ENCODE data around the gene CCSER1. TPM values are rescaled to one million over a fixed set of nuclear protein-coding genes. Genes with fewer than 3 reads are reported as not detected.

CCSER1 gene
- total RNA-seq, 1 experiment from 2014 or later: 5.9 TPM

DNA sequence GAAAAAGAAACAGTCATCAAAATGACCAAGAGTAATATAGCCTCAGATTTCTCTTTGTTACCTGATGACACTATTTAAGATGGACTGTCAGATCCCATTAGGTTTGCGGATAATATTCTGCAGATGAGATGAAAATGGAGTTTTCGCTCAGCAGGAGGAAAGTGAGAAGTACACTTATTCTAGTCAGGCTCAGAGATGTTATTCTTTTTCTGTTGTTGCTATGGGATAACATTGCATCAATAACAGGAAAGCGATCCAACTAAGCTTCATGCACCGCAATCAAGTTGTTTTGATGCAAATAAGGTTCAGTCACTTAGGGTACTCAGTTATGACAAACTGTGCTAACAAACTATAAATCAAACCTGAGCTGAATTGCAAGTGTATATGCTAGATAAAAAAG is 415.0 kb downstream of the CCSER1 start:
- TF ChIP-seq EZH2 (IDR thresholded peaks at IDR 0.05; ENCODE audit: low read depth): no peak
- TF ChIP-seq, protein P1, sequence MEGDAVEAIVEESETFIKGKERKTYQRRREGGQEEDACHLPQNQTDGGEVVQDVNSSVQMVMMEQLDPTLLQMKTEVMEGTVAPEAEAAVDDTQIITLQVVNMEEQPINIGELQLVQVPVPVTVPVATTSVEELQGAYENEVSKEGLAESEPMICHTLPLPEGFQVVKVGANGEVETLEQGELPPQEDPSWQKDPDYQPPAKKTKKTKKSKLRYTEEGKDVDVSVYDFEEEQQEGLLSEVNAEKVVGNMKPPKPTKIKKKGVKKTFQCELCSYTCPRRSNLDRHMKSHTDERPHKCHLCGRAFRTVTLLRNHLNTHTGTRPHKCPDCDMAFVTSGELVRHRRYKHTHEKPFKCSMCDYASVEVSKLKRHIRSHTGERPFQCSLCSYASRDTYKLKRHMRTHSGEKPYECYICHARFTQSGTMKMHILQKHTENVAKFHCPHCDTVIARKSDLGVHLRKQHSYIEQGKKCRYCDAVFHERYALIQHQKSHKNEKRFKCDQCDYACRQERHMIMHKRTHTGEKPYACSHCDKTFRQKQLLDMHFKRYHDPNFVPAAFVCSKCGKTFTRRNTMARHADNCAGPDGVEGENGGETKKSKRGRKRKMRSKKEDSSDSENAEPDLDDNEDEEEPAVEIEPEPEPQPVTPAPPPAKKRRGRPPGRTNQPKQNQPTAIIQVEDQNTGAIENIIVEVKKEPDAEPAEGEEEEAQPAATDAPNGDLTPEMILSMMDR (conservative IDR thresholded peaks at IDR 0.05): no peak
- no TSS peak for BruUV-seq (replicated peaks)
- Histone ChIP-seq H3K9me2 (ENCODE audit: insufficient read depth) (no peaks in the 10 kb centered on the region), H3K27me3 (ENCODE audit: insufficient read depth, low read depth) (no peaks in the 10 kb centered on the region), H3K4me1 (replicated peaks; ENCODE audit: insufficient read depth) (no peaks in the 10 kb centered on the region), H3K36me3 (ENCODE audit: low read depth) (no peaks in the 10 kb centered on the region), H3K4me3 (no peak overlapping the region), H3K9me3 (ENCODE audit: insufficient read depth, low read depth) (no peaks in the 10 kb centered on the region), H3K79me2 (ENCODE audit: low read depth) (no peaks in the 10 kb centered on the region), H4K20me1 (ENCODE audit: insufficient read depth) (no peaks in the 10 kb centered on the region), H3K4me2 (no peak overlapping the region), H2AFZ (no peak overlapping the region), H3K27ac (no peak overlapping the region), H3F3A (ENCODE audit: insufficient read depth, low read depth) (no peaks in the 10 kb centered on the region)
- CTCF ChIA-PET: no interaction called here
- POLR2A ChIA-PET (ENCODE audit: unreplicated experiment): no interaction called here
- no peak for DNase-seq
- intact Hi-C loops (cut with micrococcal nuclease; ENCODE audit: unreplicated experiment): no loop called here

GRCh38 chr4:90543419-90544170 is 416.4 kb downstream of the CCSER1 start:
- no peak overlapping the region for H3K27ac ChIP-seq
- no peaks in the 10 kb centered on the region for H4K20me1 ChIP-seq (ENCODE audit: insufficient read depth)
- H2AFZ ChIP-seq: no peak overlapping the region
- H3K36me3 ChIP-seq (ENCODE audit: low read depth): no peaks in the 10 kb centered on the region
- POLR2A ChIA-PET (ENCODE audit: unreplicated experiment): no interaction called here
- H3F3A ChIP-seq (ENCODE audit: insufficient read depth, low read depth): no peaks in the 10 kb centered on the region
- DNase-seq: no peak
- CTCF ChIA-PET: no interaction called here
- H3K4me2 ChIP-seq: no peak overlapping the region
- no TSS peak for BruUV-seq (replicated peaks)
- no peaks in the 10 kb centered on the region for H3K9me3 ChIP-seq (ENCODE audit: insufficient read depth, low read depth)
- intact Hi-C loops (cut with micrococcal nuclease; ENCODE audit: unreplicated experiment): no loop called here
- no peaks in the 10 kb centered on the region for H3K4me1 ChIP-seq (replicated peaks; ENCODE audit: insufficient read depth)
- no peak overlapping the region for H3K4me3 ChIP-seq
- no peaks in the 10 kb centered on the region for H3K79me2 ChIP-seq (ENCODE audit: low read depth)
- H3K9me2 ChIP-seq (ENCODE audit: insufficient read depth): no peaks in the 10 kb centered on the region
- H3K27me3 ChIP-seq (ENCODE audit: insufficient read depth, low read depth): no peaks in the 10 kb centered on the region
- TF ChIP-seq EZH2 (IDR thresholded peaks at IDR 0.05; ENCODE audit: low read depth): no peak
- TF ChIP-seq, protein P1 (conservative IDR thresholded peaks at IDR 0.05): no peak

DNA sequence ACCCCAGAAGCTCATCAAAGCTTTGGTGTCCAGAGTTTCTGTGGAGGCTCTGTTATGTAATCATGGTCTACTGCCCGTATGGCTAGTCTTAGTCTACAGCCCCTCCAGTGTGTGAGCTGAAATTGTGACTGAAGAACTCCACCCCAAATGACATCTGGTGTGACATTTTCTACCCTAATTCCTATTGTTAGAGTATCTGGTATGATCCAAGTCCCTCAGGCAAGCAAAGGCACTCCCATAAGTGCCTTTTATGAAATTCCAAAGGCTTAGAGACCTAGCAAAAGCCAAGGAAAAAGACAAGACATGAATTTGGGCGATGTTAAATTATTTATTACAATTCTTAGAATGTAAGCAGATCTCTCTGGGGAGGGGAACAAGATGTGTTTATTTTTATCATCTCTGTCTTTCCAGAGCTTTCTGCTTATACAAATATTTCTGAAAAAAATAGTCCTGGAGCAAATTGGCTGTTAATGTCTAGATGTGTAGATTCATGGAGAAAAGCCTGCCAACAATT is 417.4 kb downstream of the CCSER1 start:
- Histone ChIP-seq H3K79me2 (ENCODE audit: low read depth) (no peaks in the 10 kb centered on the region), H3K4me2 (no peak overlapping the region), H3K4me3 (no peak overlapping the region), H3K9me3 (ENCODE audit: insufficient read depth, low read depth) (no peaks in the 10 kb centered on the region), H3K36me3 (ENCODE audit: low read depth) (no peaks in the 10 kb centered on the region), H3K27ac (no peak overlapping the region), H3K27me3 (ENCODE audit: insufficient read depth, low read depth) (no peaks in the 10 kb centered on the region), H2AFZ (no peak overlapping the region), H4K20me1 (ENCODE audit: insufficient read depth) (no peaks in the 10 kb centered on the region), H3K4me1 (replicated peaks; ENCODE audit: insufficient read depth) (no peaks in the 10 kb centered on the region), H3K9me2 (ENCODE audit: insufficient read depth) (no peaks in the 10 kb centered on the region), H3F3A (ENCODE audit: insufficient read depth, low read depth) (no peaks in the 10 kb centered on the region)
- POLR2A ChIA-PET (ENCODE audit: unreplicated experiment): no interaction called here
- DNase-seq: no peak
- CTCF ChIA-PET: no interaction called here
- no peak for TF ChIP-seq EZH2 (IDR thresholded peaks at IDR 0.05; ENCODE audit: low read depth)
- TF ChIP-seq, protein P1 (conservative IDR thresholded peaks at IDR 0.05): no peak
- BruUV-seq (replicated peaks): no TSS peak
- intact Hi-C loops (cut with micrococcal nuclease; ENCODE audit: unreplicated experiment): no loop called here

Measured in PC-9 (cell line).